ENCODE measurements around the gene NUDT16L1.
A peak's percentile ranks its signal among the peaks of the same experiment; 100 is the strongest.

The NUDT16L1 gene

GRCh38 chr16:4694642-4695451 lies 1.5 kb downstream of the NUDT16L1 start:
- in situ Hi-C loops (cut with HindIII; ENCODE audit: low pct_ligation_motif_present, low sequenced_read_pairs) = no loop called here
- no peak overlapping the region for H3K27ac ChIP-seq
- DNase-seq = no peak
- no peaks in the 10 kb centered on the region for H3K27me3 ChIP-seq (replicated peaks)
- peaks cover 40% of the 10 kb centered on the region for H3K36me3 ChIP-seq (replicated peaks)
- peak; percentile 21 for TF ChIP-seq CTCF (IDR thresholded peaks at IDR 0.05; ENCODE audit: low read depth, low read length, missing control alignments)
- H3K4me3 ChIP-seq (ENCODE audit: low read depth, low read length) = peak overlapping the region; percentile 92

GRCh38 chr16:4695473-4696171 lies 2.3 kb downstream of the NUDT16L1 start:
- no peak for DNase-seq
- Histone ChIP-seq H3K27ac (no peak overlapping the region), H3K27me3 (replicated peaks) (no peaks in the 10 kb centered on the region), H3K36me3 (replicated peaks) (peaks cover 47% of the 10 kb centered on the region), H3K4me3 (ENCODE audit: low read depth, low read length) (no peak overlapping the region)
- no peak for TF ChIP-seq CTCF (IDR thresholded peaks at IDR 0.05; ENCODE audit: low read depth, low read length, missing control alignments)
- in situ Hi-C loops (cut with HindIII; ENCODE audit: low pct_ligation_motif_present, low sequenced_read_pairs) = no loop called here

- H3K36me3 ChIP-seq (replicated peaks) = peaks cover 51% of the 10 kb centered on the region
- no peak overlapping the region for H3K4me3 ChIP-seq (ENCODE audit: low read depth, low read length)
- TF ChIP-seq CTCF (IDR thresholded peaks at IDR 0.05; ENCODE audit: low read depth, low read length, missing control alignments) = no peak
Observed at GRCh38 chr16:4696172-4696904, 3.0 kb downstream of the NUDT16L1 start.

GRCh38 chr16:4696905-4697847 lies 3.8 kb downstream of the NUDT16L1 start:
- Histone ChIP-seq H3K36me3 (replicated peaks) (peaks cover 57% of the 10 kb centered on the region), H3K27ac (no peak overlapping the region), H3K4me3 (ENCODE audit: low read depth, low read length) (no peak overlapping the region), H3K27me3 (replicated peaks) (no peaks in the 10 kb centered on the region)
- TF ChIP-seq CTCF (IDR thresholded peaks at IDR 0.05; ENCODE audit: low read depth, low read length, missing control alignments) = no peak
- in situ Hi-C loops (cut with HindIII; ENCODE audit: low pct_ligation_motif_present, low sequenced_read_pairs) = no loop called here
- no peak for DNase-seq

More at GRCh38 chr16:4696172-4696904, 3.0 kb downstream of the NUDT16L1 start:
- no peak overlapping the region for H3K27ac ChIP-seq
- H3K27me3 ChIP-seq (replicated peaks) = no peaks in the 10 kb centered on the region
- in situ Hi-C loops (cut with HindIII; ENCODE audit: low pct_ligation_motif_present, low sequenced_read_pairs) = no loop called here
- DNase-seq = no peak

GRCh38 chr16:4697848-4698291 lies 4.5 kb downstream of the NUDT16L1 start:
- in situ Hi-C loops (cut with HindIII; ENCODE audit: low pct_ligation_motif_present, low sequenced_read_pairs) = no loop called here
- TF ChIP-seq CTCF (IDR thresholded peaks at IDR 0.05; ENCODE audit: low read depth, low read length, missing control alignments) = no peak
- Histone ChIP-seq H3K4me3 (ENCODE audit: low read depth, low read length) (no peak overlapping the region), H3K36me3 (replicated peaks) (peaks cover 61% of the 10 kb centered on the region), H3K27me3 (replicated peaks) (no peaks in the 10 kb centered on the region), H3K27ac (no peak overlapping the region)
- DNase-seq = no peak

Measured in brain microvascular endothelial cell (primary cell).